ENCODE results near the gene SCN10A. TPM values are rescaled to one million over a fixed set of nuclear protein-coding genes. Genes with fewer than 3 reads are reported as not detected.

The SCN10A gene
- total and polyA plus RNA-seq, 9 of the 15 experiments (the other 6 are each of a cell fraction or from before 2014, with no cell fraction given): not detected

DNA sequence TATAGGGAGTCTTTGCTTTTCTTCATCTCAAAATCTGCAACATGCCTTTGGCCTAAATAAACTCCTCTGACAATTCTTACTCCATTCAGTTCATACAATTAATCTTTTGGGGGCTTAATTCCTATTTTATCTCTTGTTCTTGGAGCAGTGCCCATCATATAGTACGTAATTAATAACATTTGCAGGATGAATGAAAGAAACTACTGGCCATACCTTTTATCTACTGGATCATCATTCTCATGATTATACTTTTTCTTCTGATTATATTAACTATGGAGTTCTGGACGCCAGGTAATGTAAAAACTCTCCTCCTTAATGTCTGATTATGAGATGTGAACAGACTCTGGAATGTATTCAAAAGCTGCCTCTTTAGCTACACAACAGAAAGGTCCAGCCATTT is 120.0 kb downstream of the SCN10A start:
- no TSS peak for BruUV-seq (replicated peaks)
- Histone ChIP-seq H3K4me2 (ENCODE audit: insufficient read depth, low read length) (no peak overlapping the region), H3K9ac (ENCODE audit: insufficient read depth in 1 of 2, low read depth in 2 of 2, low read length in 2 of 2) (no peak overlapping the region), H3K9me3 (replicated peaks; ENCODE audit: control insufficient read depth, insufficient read depth, low read depth, low read length) (no peaks in the 10 kb centered on the region), H4K20me1 (replicated peaks; ENCODE audit: control insufficient read depth, insufficient read depth, low read length) (no peaks in the 10 kb centered on the region), H2AFZ (ENCODE audit: low read depth, low read length) (no peak overlapping the region), H3K9me1 (ENCODE audit: control insufficient read depth, insufficient read depth, low read length) (no peaks in the 10 kb centered on the region), H3K36me3 (ENCODE audit: control insufficient read depth, insufficient read depth, low read length) (no peaks in the 10 kb centered on the region), H3K27me3 (ENCODE audit: control insufficient read depth in 2 of 2, insufficient read depth in 2 of 2, low read length in 2 of 2) (peaks cover 10 to 23% of the 10 kb centered on the region in 2 experiments; a peak in 4 of 5 replicates), H3K4me1 (replicated peaks in 1 of 2; ENCODE audit: control insufficient read depth in 2 of 2, insufficient read depth in 2 of 2, low read length in 2 of 2) (no peaks in the 10 kb centered on the region), H3K27ac (ENCODE audit: extremely low read depth, low read depth, low read length) (no peak overlapping the region), H3K79me2 (ENCODE audit: control insufficient read depth, insufficient read depth, low read length) (no peaks in the 10 kb centered on the region), H3K4me3 (no peak overlapping the region)
- in situ Hi-C loops (cut with MboI): no loop called here
- WGBS (ENCODE audit: insufficient coverage, low coverage, missing lambda C conversion rate): 0% methylated on average over 2 of the region's 2 CpGs
- no peak for FAIRE-seq
- ChIA-PET POLR2A (interaction anchor here (0.9 to 1.0 kb wide), 2 partner anchors 17 to 22 kb away, joined by 3 read pairs; no protein-coding TSS in a partner anchor), CTCF (ENCODE audit: low intra/inter-chr PET ratio) (no interaction called here)
- no peak for DNase-seq (ENCODE audit: extremely low read depth in 1 of 4, low spot score in 3 of 4)
- no peak for TF ChIP-seq POLR2A (conservative IDR thresholded peaks at IDR 0.05)
- no peak for TF ChIP-seq NR2C2 (CRISPR knock-in tag; IDR thresholded peaks at IDR 0.05)
- TF ChIP-seq NR2C2 (tag; IDR thresholded peaks at IDR 0.05): no peak
- TF ChIP-seq ZNF311 (CRISPR knock-in tag; IDR thresholded peaks at IDR 0.05): no peak
- TF ChIP-seq ZNF707 (CRISPR knock-in tag; conservative IDR thresholded peaks at IDR 0.05): no peak
- TF ChIP-seq, protein P1, sequence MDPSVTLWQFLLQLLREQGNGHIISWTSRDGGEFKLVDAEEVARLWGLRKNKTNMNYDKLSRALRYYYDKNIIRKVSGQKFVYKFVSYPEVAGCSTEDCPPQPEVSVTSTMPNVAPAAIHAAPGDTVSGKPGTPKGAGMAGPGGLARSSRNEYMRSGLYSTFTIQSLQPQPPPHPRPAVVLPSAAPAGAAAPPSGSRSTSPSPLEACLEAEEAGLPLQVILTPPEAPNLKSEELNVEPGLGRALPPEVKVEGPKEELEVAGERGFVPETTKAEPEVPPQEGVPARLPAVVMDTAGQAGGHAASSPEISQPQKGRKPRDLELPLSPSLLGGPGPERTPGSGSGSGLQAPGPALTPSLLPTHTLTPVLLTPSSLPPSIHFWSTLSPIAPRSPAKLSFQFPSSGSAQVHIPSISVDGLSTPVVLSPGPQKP (CRISPR knock-in tag; IDR thresholded peaks at IDR 0.05): no peak
- TF ChIP-seq ZNF263 (CRISPR knock-in tag; IDR thresholded peaks at IDR 0.05; ENCODE audit: borderline replicate concordance): no peak
- no peak for TF ChIP-seq DMBX1 (CRISPR knock-in tag; IDR thresholded peaks at IDR 0.05; ENCODE audit: borderline replicate concordance)
- no peak for TF ChIP-seq KHSRP (IDR thresholded peaks at IDR 0.05)
- TF ChIP-seq CREM (IDR thresholded peaks at IDR 0.05; ENCODE audit: low read depth): no peak
- no peak for TF ChIP-seq FOXA1 (IDR thresholded peaks at IDR 0.05; ENCODE audit: borderline replicate concordance)
- TF ChIP-seq GTF3C2 (IDR thresholded peaks at IDR 0.05; ENCODE audit: borderline replicate concordance, extremely low read depth, insufficient read length): no peak
- TF ChIP-seq ZNF75A (CRISPR knock-in tag; IDR thresholded peaks at IDR 0.05): no peak
- no peak for TF ChIP-seq ETV1 (tag; conservative IDR thresholded peaks at IDR 0.05; ENCODE audit: low read depth)
- TF ChIP-seq NR3C1 (CRISPR knock-in tag; IDR thresholded peaks at IDR 0.05): no peak
- TF ChIP-seq, protein P2, sequence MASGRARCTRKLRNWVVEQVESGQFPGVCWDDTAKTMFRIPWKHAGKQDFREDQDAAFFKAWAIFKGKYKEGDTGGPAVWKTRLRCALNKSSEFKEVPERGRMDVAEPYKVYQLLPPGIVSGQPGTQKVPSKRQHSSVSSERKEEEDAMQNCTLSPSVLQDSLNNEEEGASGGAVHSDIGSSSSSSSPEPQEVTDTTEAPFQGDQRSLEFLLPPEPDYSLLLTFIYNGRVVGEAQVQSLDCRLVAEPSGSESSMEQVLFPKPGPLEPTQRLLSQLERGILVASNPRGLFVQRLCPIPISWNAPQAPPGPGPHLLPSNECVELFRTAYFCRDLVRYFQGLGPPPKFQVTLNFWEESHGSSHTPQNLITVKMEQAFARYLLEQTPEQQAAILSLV (tag; IDR thresholded peaks at IDR 0.05): no peak
- TF ChIP-seq SIX5 (IDR thresholded peaks at IDR 0.05; ENCODE audit: borderline replicate concordance in 1 of 2, insufficient read depth in 1 of 2, low read depth in 1 of 2, low read length in 2 of 2): no peak
- intact Hi-C loops (cut with micrococcal nuclease): no loop called here
- no peak for ATAC-seq
